K562 (cell line): Measurements from ENCODE around the gene IRAK4. TPM values are rescaled to one million over a fixed set of nuclear protein-coding genes. Genes with fewer than 3 reads are reported as not detected.

Experiments
- ATAC-seq: fragments of 200-7000 bp; cut with Tn5 transposase; 3 replicates; pipeline ENCODE4 v1.9.1; 2020; ENCODE audit warnings: moderate library complexity
- BruUV-seq: library from RNA; stranded (reverse); fragments of 400-500 nt; replicated peaks from 2 replicates; lab custom pipeline; 2021; lab: Mats Ljungman, UMichigan
- CTCF ChIA-PET: fragments of 300-600 bp; formaldehyde crosslinking; extraction: SDS; loops from one replicate; lab custom pipeline; 2021; ENCODE audit warnings: low intra/inter-chr PET ratio; lab: Yijun Ruan, JAX
- POLR2A ChIA-PET: fragments of 300-600, 350-650 bp; sonication (Branson Sonifier 250); formaldehyde crosslinking; extraction: SDS; loops from one replicate; lab custom pipeline; 2021; ENCODE audit warnings: antibody characterized with exemption, inconsistent platforms; lab: Yijun Ruan, JAX
- DNase-seq, 4 experiments: peaks; one replicate each; pipeline versions ENCODE4 v3.0.0 to v3.0.0-alpha.2; 2011 to 2018; ENCODE audit warnings: low spot score in 3 of 4, mixed read lengths in 3 of 4; ENCODE audit errors: extremely low read depth in 1 of 4
- FAIRE-seq: peaks from 2 replicates; lab custom pipeline; 2011; peaks lifted over from hg19 to GRCh38; lab: Jason Lieb, UNC
- H2AFZ ChIP-seq: 2 replicates; pipeline ENCODE4 v1.6.0; 2011; ENCODE audit warnings: low read depth, low read length, control low read depth, inconsistent platforms
- H3K27ac ChIP-seq: fragments of 200-600 bp; 3 replicates; pipeline ENCODE4 v1.8.0; 2011; ENCODE audit warnings: low read depth, mild to moderate bottlenecking, control low read depth, inconsistent platforms, low read length, moderate library complexity, mixed read lengths; ENCODE audit errors: extremely low read depth
- H3K27me3 ChIP-seq, 2 experiments: fragments of 300-600 bp in 1 of 2; 2 replicates in 1 of 2; 3 replicates in 1 of 2; pipeline versions ENCODE4 v1.6.0 to v1.8.0; 2011; ENCODE audit warnings: inconsistent platforms in 2 of 2, low read length in 2 of 2, mild to moderate bottlenecking in 1 of 2, mixed read lengths in 1 of 2, moderate library complexity in 1 of 2; ENCODE audit not compliant: control insufficient read depth in 2 of 2, insufficient read depth in 2 of 2
- H3K36me3 ChIP-seq: fragments of 300-600 bp; 3 replicates; pipeline ENCODE4 v1.8.0; 2011; ENCODE audit warnings: mild to moderate bottlenecking, low read length, inconsistent platforms; ENCODE audit not compliant: control insufficient read depth, insufficient read depth
- H3K4me1 ChIP-seq, 2 experiments: fragments of 200-600 bp in 1 of 2; replicated peaks in 1 of 2; 2 replicates in 1 of 2; 3 replicates in 1 of 2; pipeline versions ENCODE4 v1.5.1 to v1.8.0; 2011; ENCODE audit warnings: inconsistent platforms in 2 of 2, low read length in 2 of 2, mild to moderate bottlenecking in 1 of 2, mixed read lengths in 1 of 2, moderate library complexity in 1 of 2; ENCODE audit not compliant: control insufficient read depth in 2 of 2, insufficient read depth in 2 of 2
- H3K4me2 ChIP-seq: 2 replicates; pipeline ENCODE4 v1.6.1; 2011; ENCODE audit warnings: low read length, control low read depth, inconsistent platforms, mixed read lengths; ENCODE audit not compliant: insufficient read depth
- H3K4me3 ChIP-seq: fragments of 200-600 bp; sonication (generic), shearing (Covaris generic); 2 replicates; pipeline ENCODE4 v1.5.1; 2016; ENCODE audit warnings: control low read depth, inconsistent platforms
- H3K79me2 ChIP-seq: fragments of 200-600 bp; 3 replicates; pipeline ENCODE4 v1.8.0; 2011; ENCODE audit warnings: low read length, inconsistent platforms; ENCODE audit not compliant: control insufficient read depth, insufficient read depth
- H3K9ac ChIP-seq, 2 experiments: 2 replicates each; pipeline versions ENCODE4 v1.6.0 to v1.6.1; 2011; ENCODE audit warnings: low read depth in 2 of 2, low read length in 2 of 2, control low read depth in 1 of 2, inconsistent platforms in 1 of 2, mild to moderate bottlenecking in 1 of 2, mixed read lengths in 1 of 2; ENCODE audit not compliant: insufficient read depth in 1 of 2
- H3K9me1 ChIP-seq: one replicate; pipeline ENCODE4 v1.6.0; 2011; ENCODE audit warnings: inconsistent platforms, mild to moderate bottlenecking, low read length, moderate library complexity; ENCODE audit not compliant: control insufficient read depth, insufficient read depth
- H3K9me3 ChIP-seq: replicated peaks from 2 replicates; pipeline ENCODE4 v1.5.1; 2011; ENCODE audit warnings: low read depth, low read length, inconsistent platforms; ENCODE audit not compliant: control insufficient read depth, insufficient read depth
- H4K20me1 ChIP-seq: replicated peaks from 2 replicates; pipeline ENCODE4 v1.6.1; 2011; ENCODE audit warnings: low read length, inconsistent platforms, mixed read lengths; ENCODE audit not compliant: control insufficient read depth, insufficient read depth
- DIDO1 ChIP-seq: fragments of 450-650 bp; IDR thresholded peaks from 2 replicates; pipeline ENCODE4 v1.6.1; 2016; ENCODE audit warnings: low read depth, missing biosample characterization, missing genetic modification characterization
- GABPB2 ChIP-seq: fragments of 250-450 bp; sonication (Bioruptor Pico); conservative IDR thresholded peaks from 2 replicates; pipeline ENCODE4 v1.5.1; 2021; ENCODE audit warnings: mild to moderate bottlenecking
- MYBL2 ChIP-seq, 2 experiments: fragments of 450-650 bp in 1 of 2; sonication (generic) in 1 of 2; formaldehyde crosslinking in 1 of 2; IDR thresholded peaks; 2 replicates each; pipeline versions ENCODE4 v1.6.1 to v1.8.1; 2017 to 2022; ENCODE audit warnings: borderline replicate concordance in 1 of 2, inconsistent platforms in 1 of 2, low read depth in 1 of 2, mild to moderate bottlenecking in 1 of 2, missing genetic modification reagents in 1 of 2, moderate library complexity in 1 of 2
- NFE2 ChIP-seq: IDR thresholded peaks from 2 replicates; pipeline ENCODE4 v1.6.1; 2014; ENCODE audit warnings: antibody characterized with exemption, low read depth
- SNIP1 ChIP-seq: fragments of 450-650 bp; IDR thresholded peaks from 2 replicates; pipeline ENCODE4 v1.7.1; 2017; ENCODE audit warnings: low read depth, mild to moderate bottlenecking
- TCF7L2 ChIP-seq: fragments of 150-350 bp; IDR thresholded peaks from 2 replicates; pipeline ENCODE4 v1.6.1; 2016; ENCODE audit warnings: low read depth, mild to moderate bottlenecking, low read length, moderate library complexity
- ZNF316 ChIP-seq: fragments of 450-650 bp; IDR thresholded peaks from 2 replicates; pipeline ENCODE4 v1.6.1; 2016
- in situ Hi-C: fragments of 300-500 bp; cut with MboI; formaldehyde crosslinking; loops from 4 replicates; pipeline ENCODE4 v1.15.0; 2018; ENCODE audit warnings: inconsistent platforms, mixed read lengths
- intact Hi-C: fragments of 100-400 bp; cut with micrococcal nuclease; formaldehyde crosslinking; loops from 2 replicates; pipeline ENCODE4 v1.14.2; 2022
- polyA plus RNA-seq, 8 experiments: library from polyadenylated mRNA; depleted of rRNA in 4 of 8; stranded (reverse) in 5 of 8; unstranded in 3 of 8; fragments of >200 nt; fragmentation: Nextera tagmentation in 2 of 8; fragmentation: Illumina TruSeq in 1 of 8; extraction: Ambion mirVana in 2 of 8; extraction: Trizol in 1 of 8; gene quantifications; 2 replicates each; pipeline versions ENCODE4 v1.2.1 to v1.2.3, GENCODE V29; 2011 to 2014; ENCODE audit warnings: inconsistent platforms in 1 of 8, missing spikeins in 1 of 8
- total RNA-seq, 7 experiments: library from RNA; depleted of rRNA in 6 of 7; stranded (reverse); fragments of >200 nt in 6 of 7; fragmentation: Illumina TruSeq in 2 of 7; extraction: Trizol in 2 of 7; gene quantifications; 2 replicates each; pipeline versions ENCODE4 v1.2.1 to v1.2.3, GENCODE V29; 2011 to 2021; ENCODE audit warnings: low replicate concordance in 1 of 7
- TF ChIP-seq, protein P1 (sequence below): fragments of 250-450 bp; sonication (Bioruptor Pico); IDR thresholded peaks from 2 replicates; pipeline ENCODE4 v1.5.0; 2021
- TF ChIP-seq, protein P2 (sequence below): sonication (generic); formaldehyde crosslinking; IDR thresholded peaks from 2 replicates; pipeline ENCODE4 v1.4.0; 2020; ENCODE audit warnings: mild to moderate bottlenecking, missing genetic modification reagents
- TF ChIP-seq, protein P3 (sequence below): fragments of 450-650 bp; IDR thresholded peaks from 2 replicates; pipeline ENCODE4 v1.6.1; 2016; ENCODE audit warnings: mild to moderate bottlenecking

IRAK4 gene
- total and polyA plus RNA-seq, 9 of the 15 experiments (the other 6 are each of a cell fraction or from before 2014, with no cell fraction given) = 10.8 to 34.5 (median 16.0) TPM

DNA sequence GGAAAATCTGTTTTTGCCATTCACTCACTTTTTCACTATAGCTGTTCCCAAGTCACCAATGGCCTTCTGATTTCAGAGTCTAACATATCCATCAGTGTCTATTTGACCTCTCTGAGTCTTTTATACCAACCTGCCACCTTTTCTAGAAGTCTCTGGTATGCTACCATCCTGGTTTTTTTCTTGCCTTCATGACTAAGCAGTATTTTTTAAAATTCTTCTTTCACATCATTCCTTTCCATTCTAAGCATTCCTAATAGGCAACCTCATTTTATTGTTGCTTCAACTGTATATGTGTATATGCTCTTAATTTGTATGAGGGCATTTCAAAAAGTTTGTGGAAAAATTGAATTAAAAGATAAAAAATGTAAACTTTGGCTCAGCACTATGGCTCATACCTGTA, 5.0 kb downstream of the IRAK4 start:
- TF ChIP-seq ZNF316 (0 out of 2 replicates have a peak, but pooled peaks have one; percentile 21), SNIP1 (no peak), TCF7L2 (no peak), MYBL2 (IDR thresholded peaks at IDR 0.05; ENCODE audit: low read depth) (no peak), MYBL2 (CRISPR knock-in tag; IDR thresholded peaks at IDR 0.05; ENCODE audit: borderline replicate concordance) (no peak), DIDO1 (tag) (no peak), GABPB2 (CRISPR knock-in tag) (no peak), NFE2 (0 out of 2 replicates have a peak, but pooled peaks have one; percentile 3)
- TF ChIP-seq, protein P1, sequence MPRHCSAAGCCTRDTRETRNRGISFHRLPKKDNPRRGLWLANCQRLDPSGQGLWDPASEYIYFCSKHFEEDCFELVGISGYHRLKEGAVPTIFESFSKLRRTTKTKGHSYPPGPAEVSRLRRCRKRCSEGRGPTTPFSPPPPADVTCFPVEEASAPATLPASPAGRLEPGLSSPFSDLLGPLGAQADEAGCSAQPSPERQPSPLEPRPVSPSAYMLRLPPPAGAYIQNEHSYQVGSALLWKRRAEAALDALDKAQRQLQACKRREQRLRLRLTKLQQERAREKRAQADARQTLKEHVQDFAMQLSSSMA (CRISPR knock-in tag) = no peak
- TF ChIP-seq, protein P2, sequence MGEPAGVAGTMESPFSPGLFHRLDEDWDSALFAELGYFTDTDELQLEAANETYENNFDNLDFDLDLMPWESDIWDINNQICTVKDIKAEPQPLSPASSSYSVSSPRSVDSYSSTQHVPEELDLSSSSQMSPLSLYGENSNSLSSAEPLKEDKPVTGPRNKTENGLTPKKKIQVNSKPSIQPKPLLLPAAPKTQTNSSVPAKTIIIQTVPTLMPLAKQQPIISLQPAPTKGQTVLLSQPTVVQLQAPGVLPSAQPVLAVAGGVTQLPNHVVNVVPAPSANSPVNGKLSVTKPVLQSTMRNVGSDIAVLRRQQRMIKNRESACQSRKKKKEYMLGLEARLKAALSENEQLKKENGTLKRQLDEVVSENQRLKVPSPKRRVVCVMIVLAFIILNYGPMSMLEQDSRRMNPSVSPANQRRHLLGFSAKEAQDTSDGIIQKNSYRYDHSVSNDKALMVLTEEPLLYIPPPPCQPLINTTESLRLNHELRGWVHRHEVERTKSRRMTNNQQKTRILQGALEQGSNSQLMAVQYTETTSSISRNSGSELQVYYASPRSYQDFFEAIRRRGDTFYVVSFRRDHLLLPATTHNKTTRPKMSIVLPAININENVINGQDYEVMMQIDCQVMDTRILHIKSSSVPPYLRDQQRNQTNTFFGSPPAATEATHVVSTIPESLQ = no peak
- TF ChIP-seq, protein P3, sequence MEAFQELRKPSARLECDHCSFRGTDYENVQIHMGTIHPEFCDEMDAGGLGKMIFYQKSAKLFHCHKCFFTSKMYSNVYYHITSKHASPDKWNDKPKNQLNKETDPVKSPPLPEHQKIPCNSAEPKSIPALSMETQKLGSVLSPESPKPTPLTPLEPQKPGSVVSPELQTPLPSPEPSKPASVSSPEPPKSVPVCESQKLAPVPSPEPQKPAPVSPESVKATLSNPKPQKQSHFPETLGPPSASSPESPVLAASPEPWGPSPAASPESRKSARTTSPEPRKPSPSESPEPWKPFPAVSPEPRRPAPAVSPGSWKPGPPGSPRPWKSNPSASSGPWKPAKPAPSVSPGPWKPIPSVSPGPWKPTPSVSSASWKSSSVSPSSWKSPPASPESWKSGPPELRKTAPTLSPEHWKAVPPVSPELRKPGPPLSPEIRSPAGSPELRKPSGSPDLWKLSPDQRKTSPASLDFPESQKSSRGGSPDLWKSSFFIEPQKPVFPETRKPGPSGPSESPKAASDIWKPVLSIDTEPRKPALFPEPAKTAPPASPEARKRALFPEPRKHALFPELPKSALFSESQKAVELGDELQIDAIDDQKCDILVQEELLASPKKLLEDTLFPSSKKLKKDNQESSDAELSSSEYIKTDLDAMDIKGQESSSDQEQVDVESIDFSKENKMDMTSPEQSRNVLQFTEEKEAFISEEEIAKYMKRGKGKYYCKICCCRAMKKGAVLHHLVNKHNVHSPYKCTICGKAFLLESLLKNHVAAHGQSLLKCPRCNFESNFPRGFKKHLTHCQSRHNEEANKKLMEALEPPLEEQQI = no peak
- FAIRE-seq = no peak
- Histone ChIP-seq H3K9ac (no peak overlapping the region), H3K27me3 (no peaks in the 10 kb centered on the region), H3K4me2 (no peak overlapping the region), H3K27ac (no peak overlapping the region), H3K9me3 (no peaks in the 10 kb centered on the region), H2AFZ (no peak overlapping the region), H3K36me3 (peaks cover 5% of the 10 kb centered on the region; the same call in 1 of the 3 replicates), H3K4me1 (peaks cover 0 to 8% of the 10 kb centered on the region in 2 experiments; a peak in 2 of 5 replicates), H4K20me1 (no peaks in the 10 kb centered on the region), H3K79me2 (peaks cover 33% of the 10 kb centered on the region), H3K4me3 (no peak overlapping the region), H3K9me1 (no peaks in the 10 kb centered on the region)
- no peak for ATAC-seq
- ChIA-PET CTCF (no interaction called here), POLR2A (interaction anchor here (1.8 kb wide), 1 partner anchor 8 kb away, joined by 4 read pairs; no protein-coding TSS in a partner anchor)
- DNase-seq = no peak
- no TSS peak for BruUV-seq
- in situ Hi-C loops (no loop called here), intact Hi-C loops (no loop called here)
